GM06990 (cell line): Measurements from ENCODE around the gene RCOR1.

Experiments
- DNase-seq: peaks from one replicate; pipeline ENCODE4 v3.0.0-alpha.2; 2011; ENCODE audit not compliant: insufficient read length; ENCODE audit errors: extremely low read depth
- H3K27me3 ChIP-seq: replicated peaks from 2 replicates; pipeline ENCODE4 v1.6.0; 2011; ENCODE audit warnings: low read length; ENCODE audit not compliant: control insufficient read depth, insufficient read depth
- H3K36me3 ChIP-seq: 2 replicates; pipeline ENCODE4 v1.5.1; 2011; ENCODE audit warnings: low read length; ENCODE audit not compliant: control insufficient read depth, insufficient read depth
- H3K4me3 ChIP-seq: replicated peaks from 2 replicates; pipeline ENCODE4 v1.5.1; 2011; ENCODE audit warnings: low read depth, mild to moderate bottlenecking, control low read depth, low read length
- TF ChIP-seq, protein P1 (sequence below): IDR thresholded peaks from 2 replicates; pipeline ENCODE4 v1.5.1; 2011; ENCODE audit warnings: low read length, control low read depth, mild to moderate bottlenecking, inconsistent platforms; ENCODE audit not compliant: insufficient read depth, poor library complexity, severe bottlenecking

RCOR1 gene

DNA sequence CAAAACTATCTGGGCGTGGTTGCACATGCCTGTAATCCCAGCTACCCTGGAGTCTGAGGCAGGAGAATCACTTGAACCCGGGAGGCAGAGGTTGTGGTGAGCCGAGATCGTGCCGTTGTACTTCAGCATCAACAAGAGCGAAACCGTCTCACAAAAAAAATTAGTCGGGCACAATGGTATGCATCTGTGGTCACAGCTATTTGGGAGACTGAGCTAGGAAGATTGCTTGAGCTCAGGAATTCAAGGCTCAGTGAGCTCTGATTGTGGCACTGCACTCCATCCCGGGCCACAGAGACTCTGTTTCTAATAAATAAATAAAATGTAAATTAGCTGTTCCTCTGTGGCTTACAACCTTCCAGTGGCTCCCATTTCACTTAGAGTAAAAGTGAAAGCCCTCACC, 28.0 kb downstream of the RCOR1 start:
- Histone ChIP-seq H3K36me3 (no peaks in the 10 kb centered on the region), H3K4me3 (no peak overlapping the region), H3K27me3 (no peaks in the 10 kb centered on the region)
- TF ChIP-seq, protein P1, sequence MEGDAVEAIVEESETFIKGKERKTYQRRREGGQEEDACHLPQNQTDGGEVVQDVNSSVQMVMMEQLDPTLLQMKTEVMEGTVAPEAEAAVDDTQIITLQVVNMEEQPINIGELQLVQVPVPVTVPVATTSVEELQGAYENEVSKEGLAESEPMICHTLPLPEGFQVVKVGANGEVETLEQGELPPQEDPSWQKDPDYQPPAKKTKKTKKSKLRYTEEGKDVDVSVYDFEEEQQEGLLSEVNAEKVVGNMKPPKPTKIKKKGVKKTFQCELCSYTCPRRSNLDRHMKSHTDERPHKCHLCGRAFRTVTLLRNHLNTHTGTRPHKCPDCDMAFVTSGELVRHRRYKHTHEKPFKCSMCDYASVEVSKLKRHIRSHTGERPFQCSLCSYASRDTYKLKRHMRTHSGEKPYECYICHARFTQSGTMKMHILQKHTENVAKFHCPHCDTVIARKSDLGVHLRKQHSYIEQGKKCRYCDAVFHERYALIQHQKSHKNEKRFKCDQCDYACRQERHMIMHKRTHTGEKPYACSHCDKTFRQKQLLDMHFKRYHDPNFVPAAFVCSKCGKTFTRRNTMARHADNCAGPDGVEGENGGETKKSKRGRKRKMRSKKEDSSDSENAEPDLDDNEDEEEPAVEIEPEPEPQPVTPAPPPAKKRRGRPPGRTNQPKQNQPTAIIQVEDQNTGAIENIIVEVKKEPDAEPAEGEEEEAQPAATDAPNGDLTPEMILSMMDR: no peak
- no peak for DNase-seq

DNA sequence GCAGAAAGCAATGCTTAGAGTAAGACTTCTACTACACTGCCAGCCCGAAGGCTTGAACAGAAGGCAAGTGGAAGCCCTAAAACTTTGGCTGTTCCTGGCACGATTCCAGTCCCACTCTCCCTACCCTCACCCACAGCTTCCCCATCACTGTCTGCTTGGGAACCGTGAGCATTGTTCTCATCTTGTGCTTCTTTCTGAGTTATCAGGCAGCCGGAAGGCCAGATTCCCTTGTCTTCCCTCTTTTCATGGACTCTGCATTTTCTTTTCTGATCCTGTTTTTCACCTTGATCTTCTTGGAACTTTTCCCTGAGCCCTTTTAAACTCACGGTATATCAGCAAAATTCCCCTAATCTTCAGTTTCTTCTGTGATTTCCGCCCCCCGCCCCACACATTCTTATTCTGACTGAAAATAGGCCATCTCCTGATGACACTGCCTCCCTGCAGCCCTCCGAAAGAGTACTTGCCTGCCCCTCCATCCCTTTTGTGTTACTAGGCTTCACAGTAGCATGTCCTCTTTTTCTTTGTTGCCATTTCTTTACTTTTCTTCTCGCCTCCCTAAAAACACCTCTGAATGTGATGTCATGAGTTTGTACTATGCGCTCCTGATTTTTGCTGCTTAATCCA, 29.9 kb downstream of the RCOR1 start:
- no peaks in the 10 kb centered on the region for H3K27me3 ChIP-seq
- TF ChIP-seq, protein P1: no peak
- DNase-seq: no peak
- H3K36me3 ChIP-seq: no peaks in the 10 kb centered on the region
- H3K4me3 ChIP-seq: 0 out of 2 replicates have a peak overlapping the region, but pooled peaks have one; percentile 15

DNA sequence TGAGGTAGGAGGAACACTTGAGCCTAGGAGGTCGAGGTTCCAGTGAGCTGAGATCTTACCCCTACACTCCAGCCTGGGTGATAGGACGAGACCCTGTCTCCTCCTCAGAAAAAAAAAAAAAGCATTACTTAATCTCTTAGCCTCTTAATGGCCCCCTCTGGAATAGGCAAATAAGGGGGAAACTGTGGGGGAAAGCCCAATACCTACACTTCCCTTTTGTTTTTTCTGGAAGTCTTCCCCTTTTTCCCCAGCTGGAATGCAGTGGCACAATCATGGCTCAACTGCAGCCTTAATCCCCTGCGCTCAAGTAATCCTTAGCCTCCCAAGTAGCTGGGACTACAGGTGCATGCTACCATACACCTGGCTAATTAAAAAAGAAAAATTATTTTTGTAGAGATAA, 32.2 kb downstream of the RCOR1 start:
- no peaks in the 10 kb centered on the region for H3K27me3 ChIP-seq
- H3K36me3 ChIP-seq: no peaks in the 10 kb centered on the region
- TF ChIP-seq, protein P1: no peak
- H3K4me3 ChIP-seq: no peak overlapping the region
- DNase-seq: no peak

DNA sequence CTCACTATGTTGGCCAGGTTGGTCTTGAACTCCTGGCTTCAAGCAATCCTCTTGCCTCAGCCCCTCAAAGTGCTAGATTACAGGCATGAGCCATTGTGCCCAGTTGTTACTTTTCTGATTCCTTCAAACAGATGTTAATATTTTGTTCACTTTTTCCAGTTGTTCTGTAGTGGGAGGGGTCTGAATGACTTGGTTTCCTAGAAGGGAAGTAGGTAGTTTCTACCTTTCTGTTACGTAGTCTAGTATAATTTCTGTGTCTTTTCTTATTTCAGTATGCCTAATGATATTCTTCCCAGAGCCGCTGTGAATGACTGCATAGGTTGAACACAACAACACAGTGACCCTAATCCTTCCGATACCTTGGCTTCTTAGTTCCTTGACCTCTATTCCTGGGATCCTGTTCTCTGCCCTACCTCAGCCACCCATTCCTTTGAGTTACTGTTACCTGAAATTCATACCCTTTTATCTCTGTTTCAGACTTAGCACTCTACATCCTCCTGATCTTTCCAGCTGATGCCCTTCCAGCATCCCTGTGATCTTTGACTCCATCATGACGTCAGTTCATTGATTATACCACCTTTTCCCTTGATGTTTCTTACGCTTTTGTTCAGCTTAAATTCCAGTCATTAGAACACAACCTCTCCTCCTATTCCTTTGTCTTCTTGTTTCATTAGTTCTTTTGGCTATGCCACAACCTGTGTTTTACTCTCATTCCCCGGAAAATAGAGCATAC, 33.3 kb downstream of the RCOR1 start:
- DNase-seq: no peak
- Histone ChIP-seq H3K27me3 (no peaks in the 10 kb centered on the region), H3K4me3 (no peak overlapping the region), H3K36me3 (no peaks in the 10 kb centered on the region)
- TF ChIP-seq, protein P1: no peak

DNA sequence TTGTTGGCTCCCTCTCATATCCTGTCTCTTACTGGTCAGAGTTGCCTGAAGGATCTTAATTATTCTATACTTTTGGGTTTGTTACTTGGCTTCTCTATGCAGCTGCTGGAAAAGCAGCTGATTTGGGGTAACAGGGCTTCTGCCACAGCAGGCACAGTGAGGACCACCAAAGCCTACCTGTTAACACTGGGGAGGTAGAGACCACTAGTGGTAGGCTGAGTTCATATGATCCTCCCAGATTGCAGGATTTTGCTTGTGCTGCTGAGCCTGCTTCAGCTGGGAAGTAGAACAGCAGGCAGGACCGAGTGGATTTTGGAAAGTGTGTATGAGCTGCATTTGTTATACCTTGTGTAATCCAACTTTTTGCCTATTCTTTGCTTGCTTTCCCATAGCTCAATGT, 34.1 kb downstream of the RCOR1 start:
- no peak for DNase-seq
- Histone ChIP-seq H3K4me3 (no peak overlapping the region), H3K36me3 (no peaks in the 10 kb centered on the region), H3K27me3 (no peaks in the 10 kb centered on the region)
- TF ChIP-seq, protein P1: no peak

DNA sequence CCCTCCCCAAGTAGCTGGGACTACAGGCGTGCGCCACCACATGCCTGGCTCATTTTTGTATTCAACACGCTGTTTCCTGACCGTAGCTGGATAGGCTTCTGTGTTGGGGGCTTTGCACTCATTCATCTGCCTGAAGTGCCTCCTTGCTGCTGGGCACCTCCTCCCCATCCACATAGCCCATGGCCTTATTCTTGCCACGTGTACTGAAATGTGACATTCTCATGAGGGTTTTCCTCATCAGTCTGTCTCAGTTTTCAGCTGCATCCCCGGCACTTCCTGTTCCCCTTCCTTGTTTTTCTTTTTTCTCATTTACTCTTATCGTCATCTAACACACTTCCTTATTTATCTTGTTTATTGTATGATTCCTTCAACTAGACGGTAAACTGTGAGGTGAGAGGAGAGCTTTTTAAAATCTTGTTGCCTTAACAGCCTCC, 36.6 kb downstream of the RCOR1 start:
- no peak for DNase-seq
- H3K27me3 ChIP-seq: no peaks in the 10 kb centered on the region

More for the DNA sequence above, 36.6 kb downstream of the RCOR1 start:
- TF ChIP-seq, protein P1: no peak
- H3K36me3 ChIP-seq: no peaks in the 10 kb centered on the region
- no peak overlapping the region for H3K4me3 ChIP-seq
